Anterior cingulate cortex (tissue), 58 donors: ENCODE results near the gene PEX7.

Experiments
- DNase-seq, 58 donors: peaks; one replicate each; lab custom pipeline; 2025; lab: John Stamatoyannopoulos, UW

Gene PEX7, protein sequence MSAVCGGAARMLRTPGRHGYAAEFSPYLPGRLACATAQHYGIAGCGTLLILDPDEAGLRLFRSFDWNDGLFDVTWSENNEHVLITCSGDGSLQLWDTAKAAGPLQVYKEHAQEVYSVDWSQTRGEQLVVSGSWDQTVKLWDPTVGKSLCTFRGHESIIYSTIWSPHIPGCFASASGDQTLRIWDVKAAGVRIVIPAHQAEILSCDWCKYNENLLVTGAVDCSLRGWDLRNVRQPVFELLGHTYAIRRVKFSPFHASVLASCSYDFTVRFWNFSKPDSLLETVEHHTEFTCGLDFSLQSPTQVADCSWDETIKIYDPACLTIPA

GRCh38 chr6:136822376-136823127 is at the start of gene PEX7:
Gene PEX7 (plus strand): TSS chr6:136822592. CDS start chr6:136822666, 74 bp downstream.
- DNase-seq, result peak; percentile 23 to 94 (median 86)

DNA sequence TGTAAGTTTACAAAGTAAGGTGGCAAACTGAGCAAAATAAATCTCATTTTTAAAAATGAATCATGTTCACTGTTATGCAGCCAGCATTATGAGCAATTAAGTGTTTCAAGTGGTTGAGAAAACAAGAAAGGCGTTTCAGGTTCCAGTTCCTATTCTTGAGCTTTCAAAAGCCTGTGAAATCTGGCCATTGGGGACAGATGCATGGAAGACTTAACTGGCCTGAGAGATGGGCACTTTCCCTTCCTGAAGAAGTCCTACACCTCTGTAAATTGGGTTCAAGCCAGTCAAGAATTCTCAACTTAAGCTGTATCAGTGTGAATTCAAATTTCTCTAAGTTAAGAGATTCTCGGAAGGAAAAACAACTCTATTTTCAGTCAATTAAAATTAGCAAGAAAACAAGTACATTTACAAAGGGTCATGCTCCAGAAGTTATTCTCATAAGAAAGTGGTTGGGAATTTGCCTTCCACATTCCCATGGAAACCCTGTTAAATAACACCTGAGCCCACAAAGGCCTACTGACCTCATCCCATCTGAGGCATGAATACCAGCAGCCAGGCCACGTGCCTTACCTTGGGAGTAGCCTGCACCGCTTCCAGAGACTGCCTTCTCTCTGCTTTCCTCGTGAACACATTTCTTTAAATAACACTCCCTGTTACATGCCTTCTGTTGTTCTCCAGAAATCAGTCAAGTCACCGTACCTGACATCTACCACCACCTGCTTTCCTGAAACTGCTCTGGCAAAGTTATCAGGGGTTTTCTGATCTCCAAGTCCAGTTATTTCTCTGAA is 49.5 kb upstream of the PEX7 start:
- DNase-seq, result peak in 1 of 58 donors; percentile 29

GRCh38 chr6:136773473-136773796 is 49.0 kb upstream of the PEX7 start:
- no peak for DNase-seq

- DNase-seq, result no peak
These were observed 48.0 kb upstream of the PEX7 start for GRCh38 chr6:136774228-136775041.

- no peak for DNase-seq
These were observed 47.3 kb upstream of the PEX7 start for GRCh38 chr6:136775081-136775480.

GRCh38 chr6:136775548-136775947 is 46.8 kb upstream of the PEX7 start:
- DNase-seq, result no peak

GRCh38 chr6:136777651-136778050 is 44.7 kb upstream of the PEX7 start:
- DNase-seq, result no peak

DNA sequence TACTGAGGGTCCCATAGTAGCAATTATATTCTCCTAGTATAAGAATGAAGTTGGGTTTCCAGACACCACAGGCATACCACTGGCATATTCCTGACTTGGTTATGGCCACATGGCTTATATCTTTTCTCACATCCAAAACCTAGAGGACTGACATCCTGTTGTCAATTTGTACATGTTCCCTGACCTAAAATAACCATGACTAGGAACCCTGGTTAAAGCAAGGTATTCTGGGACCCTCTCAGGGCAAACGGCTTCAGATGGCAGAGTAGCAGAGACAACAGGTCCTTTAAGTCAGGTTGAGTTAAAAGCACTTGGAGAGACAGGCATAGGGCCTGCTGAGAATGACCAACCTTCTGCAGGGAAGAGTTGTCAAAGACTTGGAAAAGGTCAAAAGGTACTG is 42.7 kb upstream of the PEX7 start:
- DNase-seq, result no peak

DNA sequence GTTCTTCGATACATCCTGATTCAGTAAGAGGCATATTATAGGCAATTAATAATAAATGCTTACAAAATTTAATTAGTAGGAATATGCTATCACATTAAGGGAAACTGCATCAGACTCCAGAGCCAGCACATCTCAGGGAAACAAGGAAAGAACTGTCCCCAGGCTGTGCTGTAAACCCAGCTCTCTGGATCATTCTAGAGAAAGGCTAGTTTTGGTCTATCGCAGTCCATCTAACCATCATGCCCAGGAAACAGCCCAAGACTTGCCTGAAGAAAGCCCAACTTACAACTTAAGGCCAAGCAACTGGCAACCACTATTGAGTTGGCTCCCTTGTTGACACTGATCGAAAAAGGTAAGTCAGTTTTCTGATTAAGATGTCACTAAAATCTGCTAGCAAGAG is 41.4 kb upstream of the PEX7 start:
- no peak for DNase-seq

- DNase-seq, result no peak
These were observed 40.2 kb upstream of the PEX7 start for GRCh38 chr6:136782021-136782770.

- DNase-seq, result no peak
These were observed 39.4 kb upstream of the PEX7 start for GRCh38 chr6:136783021-136783420.

GRCh38 chr6:136783495-136784270 is 38.7 kb upstream of the PEX7 start:
- peak in 16 of 58 donors; percentile 6 to 60 (median 20) for DNase-seq

DNA sequence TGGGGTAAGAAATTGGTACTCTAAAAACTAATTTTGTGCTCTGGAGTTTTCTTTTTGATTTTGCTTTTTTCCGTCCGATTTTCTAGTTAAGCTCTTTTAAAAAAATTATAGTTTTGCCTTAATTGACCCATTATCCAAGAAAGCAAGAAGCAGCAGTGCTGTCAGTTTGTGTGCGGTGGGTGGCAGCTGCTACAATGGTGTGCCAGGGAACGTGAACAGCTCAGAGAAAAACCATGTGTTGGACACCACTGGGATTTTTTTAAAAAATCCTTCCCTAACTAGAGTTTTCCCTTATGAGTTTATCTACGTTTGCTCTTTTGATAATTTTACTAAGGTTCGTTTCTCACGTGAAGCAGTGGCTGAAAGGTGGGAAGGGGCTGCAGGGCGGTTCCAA is 38.1 kb upstream of the PEX7 start:
- DNase-seq, result peak in 5 of 58 donors; percentile 7 to 40 (median 23)

DNA sequence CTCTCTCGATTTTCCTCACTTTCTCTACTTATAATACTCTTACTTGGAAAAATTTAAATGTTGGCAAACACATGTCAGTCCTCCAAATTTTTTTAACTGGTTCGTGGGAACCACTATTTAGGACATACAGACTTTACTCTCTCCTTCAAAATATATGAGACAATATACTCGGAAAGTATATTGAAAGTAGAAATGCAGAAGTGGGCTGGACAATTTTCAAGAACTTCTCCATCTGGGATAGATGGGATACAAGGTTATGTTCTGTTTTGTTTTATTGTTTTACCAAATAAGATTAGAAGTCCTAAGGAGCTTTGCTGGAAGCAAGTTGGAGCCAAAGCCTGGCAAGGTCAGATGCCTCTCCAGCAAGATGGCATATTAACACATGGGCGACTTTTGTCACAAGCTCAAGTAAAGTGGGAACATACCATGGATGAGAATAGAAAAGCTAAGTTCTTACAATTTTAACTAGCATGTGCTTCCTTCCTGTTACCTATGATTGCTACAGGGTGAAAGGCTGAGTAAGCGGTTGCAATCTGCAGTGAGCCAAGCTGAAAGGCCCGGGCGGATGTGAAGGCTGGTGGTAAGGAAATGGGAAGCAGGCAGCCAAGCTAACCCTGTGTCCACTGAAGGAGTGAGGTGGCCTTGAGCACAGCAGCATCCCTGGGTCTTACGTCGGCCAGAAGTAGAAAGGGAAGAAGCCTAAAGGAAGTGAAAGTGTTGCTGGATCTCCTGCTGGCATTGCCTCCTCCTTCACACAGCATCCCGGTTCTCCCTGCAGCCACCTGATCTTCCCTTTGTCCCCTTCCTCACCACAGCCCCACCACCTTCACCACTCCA is 37.3 kb upstream of the PEX7 start:
- DNase-seq, result peak in 20 of 58 donors; percentile 8 to 48 (median 24)

DNA sequence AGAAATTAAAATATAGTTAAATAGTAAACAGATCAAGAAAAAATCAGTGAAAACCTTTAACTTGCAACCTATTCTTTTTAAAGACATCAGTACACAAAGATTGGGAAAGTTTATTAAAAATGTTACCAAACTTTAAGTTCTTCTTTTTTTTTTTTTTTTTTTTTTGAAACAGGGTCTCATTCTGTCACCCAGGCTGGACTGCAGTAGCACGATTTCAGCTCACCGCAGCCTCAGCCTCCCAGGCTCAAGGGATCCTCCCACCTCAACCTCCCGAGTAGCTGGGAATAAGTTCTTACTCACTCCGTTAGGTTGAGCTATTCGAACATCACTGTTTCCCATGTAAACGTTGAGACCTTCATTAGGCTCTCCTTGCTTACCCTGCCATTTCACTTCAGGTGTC is 35.7 kb upstream of the PEX7 start:
- DNase-seq, result no peak

DNA sequence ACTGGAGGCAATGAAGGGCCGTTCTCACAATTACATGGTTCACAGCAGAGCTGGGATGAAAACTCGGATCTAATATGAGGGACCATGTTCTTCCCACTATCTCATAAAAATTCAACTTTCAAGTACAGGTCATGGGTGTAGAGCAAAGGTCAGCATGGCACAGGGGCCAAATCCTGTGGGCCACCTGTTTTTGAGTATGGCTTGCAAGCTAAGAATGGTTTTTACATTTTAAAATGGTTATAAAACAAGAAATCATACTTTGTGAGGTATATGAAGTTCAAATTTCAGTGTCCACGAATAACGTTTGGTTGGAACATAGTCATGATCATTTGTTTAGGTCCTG is 34.7 kb upstream of the PEX7 start:
- DNase-seq, result no peak

DNA sequence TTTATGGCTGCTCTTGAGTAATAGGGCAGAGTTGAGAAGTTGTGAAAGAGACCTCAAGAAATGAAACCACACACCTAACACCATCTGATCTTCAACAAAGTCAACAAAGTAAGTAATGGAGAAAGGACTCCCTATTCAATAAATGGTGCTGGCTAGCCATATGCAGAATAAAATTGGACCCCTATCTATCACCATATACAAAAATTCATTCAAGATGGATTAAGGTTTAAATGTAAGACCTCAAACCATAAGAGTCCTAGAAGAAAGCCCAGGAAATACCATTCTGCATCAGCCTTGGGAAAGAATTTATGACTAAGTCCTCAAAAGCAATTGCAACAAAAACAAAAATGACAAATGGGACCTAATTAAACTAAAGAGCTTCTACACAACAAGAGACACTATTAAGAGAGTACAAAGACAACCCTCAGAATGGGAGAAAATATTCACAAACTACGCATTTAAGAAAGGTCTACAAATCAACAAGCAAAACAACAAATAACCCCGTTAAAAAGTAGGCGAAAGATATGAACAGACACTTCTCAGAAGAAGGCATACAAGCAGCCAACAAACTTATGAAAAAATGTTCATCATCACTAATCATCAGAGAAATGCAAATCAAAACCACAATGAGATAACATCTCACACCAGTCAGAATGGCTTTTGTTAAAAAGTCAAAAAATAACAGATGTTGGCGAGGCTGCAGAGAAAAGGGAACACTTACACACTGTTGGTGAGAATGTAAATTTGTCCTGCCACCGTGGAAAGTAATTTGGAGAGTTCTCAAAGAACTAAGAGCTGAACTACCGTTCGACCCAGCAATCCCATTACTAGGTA is 34.1 kb upstream of the PEX7 start:
- no peak for DNase-seq
